Measurements from ENCODE around the gene TLCD1. TPM values are rescaled to one million over a fixed set of nuclear protein-coding genes. Genes with fewer than 3 reads are reported as not detected.

TLCD1 gene
- total and polyA plus RNA-seq, 2 of the 8 experiments (the other 6 are each of a cell fraction or from before 2014, with no cell fraction given), result 40.7 to 128 TPM

DNA sequence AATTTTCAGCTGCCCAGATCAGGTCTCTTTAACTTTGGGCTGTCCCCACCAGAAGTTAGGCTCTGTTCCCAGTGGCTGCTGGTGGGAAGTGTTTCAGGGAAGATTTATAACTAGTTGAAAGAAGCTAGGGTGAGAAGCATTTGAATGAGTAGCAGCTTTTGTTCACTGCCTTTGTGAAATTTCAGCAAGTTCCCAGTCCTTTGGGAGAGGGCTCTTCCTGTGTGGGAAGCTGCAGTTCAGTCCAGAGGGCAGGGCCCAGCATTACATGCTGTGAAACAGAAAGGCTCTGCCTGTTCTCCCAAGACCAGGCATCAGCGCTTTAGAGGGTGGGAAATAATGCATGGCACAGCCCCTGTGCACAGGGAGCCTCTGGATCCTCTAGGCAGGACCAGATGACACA, 32.2 kb downstream of the TLCD1 start:
- no peak overlapping the region for H3K23ac ChIP-seq (ENCODE audit: insufficient read length)
- no peak overlapping the region for H3K27ac ChIP-seq (ENCODE audit: low read depth, low read length)
- no peak overlapping the region for H2BK12ac ChIP-seq (ENCODE audit: low read depth, low read length)
- H3K23me2 ChIP-seq (ENCODE audit: low read depth, low read length), result no peaks in the 10 kb centered on the region
- no peak overlapping the region for H2AK5ac ChIP-seq (ENCODE audit: low read depth, low read length)
- CTCF ChIA-PET (ENCODE audit: partially characterized antibody), result interaction anchor here (0.8 to 1.3 kb wide), 2 partner anchors 47 to 81 kb away, joined by 3 read pairs; no protein-coding TSS in a partner anchor
- H3K4me1 ChIP-seq (replicated peaks in 1 of 4; ENCODE audit: control insufficient read depth in 3 of 4, insufficient read depth in 4 of 4, low read length in 3 of 4), result no peaks in the 10 kb centered on the region
- no peak overlapping the region for H3K56ac ChIP-seq (replicated peaks; ENCODE audit: insufficient read length, low read depth, low read length)
- H2BK5ac ChIP-seq (ENCODE audit: low read depth, low read length), result no peak overlapping the region
- H3K4ac ChIP-seq (replicated peaks; ENCODE audit: insufficient read length, low read depth, low read length), result no peak overlapping the region
- no peaks in the 10 kb centered on the region for H3K9me3 ChIP-seq (ENCODE audit: insufficient read depth in 2 of 2, low read depth in 1 of 2, low read length in 1 of 2)
- no peak overlapping the region for H3K4me3 ChIP-seq (ENCODE audit: extremely low read depth in 1 of 4, insufficient read depth in 2 of 4, low read depth in 3 of 4, low read length in 4 of 4)
- H4K8ac ChIP-seq (ENCODE audit: extremely low read depth, insufficient read depth, low read length), result no peak overlapping the region
- H2BK20ac ChIP-seq (ENCODE audit: low read length), result no peak overlapping the region
- H4K91ac ChIP-seq (replicated peaks; ENCODE audit: insufficient read length, low read length), result no peak overlapping the region
- no peak overlapping the region for H3K18ac ChIP-seq (ENCODE audit: extremely low read depth, low read length)
- H3K27me3 ChIP-seq (replicated peaks in 1 of 4; ENCODE audit: control insufficient read depth in 3 of 4, extremely low read depth in 1 of 4, insufficient read depth in 3 of 4, low read length in 3 of 4), result no peaks in the 10 kb centered on the region
- POLR2A ChIA-PET (ENCODE audit: partially characterized antibody), result interaction anchor here (1.1 to 6.4 kb wide), 10 partner anchors 10 to 71 kb away, joined by 3 to 47 read pairs (median 8); partner anchors contain the start of genes PROCA1, RPL23A, SDF2 and SUPT6H
- 94% methylated on average over 1 of the region's 1 CpG; no CpG with 5 or more reads in 1 of the 2 experiments for WGBS, 2 experiments (ENCODE audit: extremely low coverage in 1 of 2, insufficient coverage in 1 of 2, insufficient read length in 1 of 2, insufficient replicate concordance in 2 of 2, low coverage in 1 of 2, low lambda C conversion rate in 2 of 2, missing lambda C conversion rate in 1 of 2)
- DNase-seq (ENCODE audit: low read depth in 1 of 2, low spot score in 2 of 2) (no peak), FAIRE-seq (no peak)
- H3K79me2 ChIP-seq (ENCODE audit: control insufficient read depth in 1 of 2, insufficient read depth in 2 of 2, low read length in 2 of 2), result no peaks in the 10 kb centered on the region
- peaks cover 42 to 87% (median 78%) of the 10 kb centered on the region in 4 experiments for H3K36me3 ChIP-seq (ENCODE audit: control insufficient read depth in 2 of 4, insufficient read depth in 4 of 4, low read length in 3 of 4)
- H4K20me1 ChIP-seq (replicated peaks in 1 of 2; ENCODE audit: control insufficient read depth in 1 of 2, insufficient read depth in 2 of 2, low read length in 2 of 2), result peaks cover 3 to 9% of the 10 kb centered on the region in 2 experiments
- no peaks in the 10 kb centered on the region for H3K79me1 ChIP-seq (ENCODE audit: low read depth, low read length)
- no peak overlapping the region for H3K14ac ChIP-seq (ENCODE audit: insufficient read length)
- H2BK120ac ChIP-seq (replicated peaks; ENCODE audit: low read depth, low read length), result no peak overlapping the region
- TF ChIP-seq RBBP5 (IDR thresholded peaks at IDR 0.05; ENCODE audit: borderline replicate concordance, low read depth, low read length) (no peak), HDAC2 (IDR thresholded peaks at IDR 0.05; ENCODE audit: borderline replicate concordance in 1 of 2, low read depth in 2 of 2, low read length in 2 of 2) (no peak), NANOG (IDR thresholded peaks at IDR 0.05; ENCODE audit: insufficient read depth, low read depth, low read length, poor library complexity, severe bottlenecking) (no peak), CHD1 (IDR thresholded peaks at IDR 0.05; ENCODE audit: low read depth, low read length) (no peak), POLR2A (IDR thresholded peaks at IDR 0.05; ENCODE audit: control extremely low read depth in 1 of 2, low read depth in 2 of 2, low read length in 2 of 2) (no peak), SIX5 (IDR thresholded peaks at IDR 0.05; ENCODE audit: low read depth, low read length) (no peak), SIRT6 (IDR thresholded peaks at IDR 0.05; ENCODE audit: low read length) (no peak), SP1 (IDR thresholded peaks at IDR 0.05; ENCODE audit: low read depth, low read length) (no peak), CBX8 (IDR thresholded peaks at IDR 0.05; ENCODE audit: borderline replicate concordance, low read depth, low read length) (no peak)
- H3K9ac ChIP-seq (replicated peaks in 1 of 4; ENCODE audit: extremely low read depth in 1 of 4, low read depth in 3 of 4, low read length in 3 of 4), result no peak overlapping the region
- H2AFZ ChIP-seq (ENCODE audit: low read length), result no peak overlapping the region
- H4K5ac ChIP-seq (ENCODE audit: insufficient read length, low read depth, low read length), result no peak overlapping the region
- no peak overlapping the region for H3K4me2 ChIP-seq (ENCODE audit: insufficient read depth in 1 of 2, low read depth in 2 of 2, low read length in 2 of 2)
- H2BK15ac ChIP-seq (ENCODE audit: low read length), result no peak overlapping the region
